ENCODE results near the gene CRYBB3.

DNA sequence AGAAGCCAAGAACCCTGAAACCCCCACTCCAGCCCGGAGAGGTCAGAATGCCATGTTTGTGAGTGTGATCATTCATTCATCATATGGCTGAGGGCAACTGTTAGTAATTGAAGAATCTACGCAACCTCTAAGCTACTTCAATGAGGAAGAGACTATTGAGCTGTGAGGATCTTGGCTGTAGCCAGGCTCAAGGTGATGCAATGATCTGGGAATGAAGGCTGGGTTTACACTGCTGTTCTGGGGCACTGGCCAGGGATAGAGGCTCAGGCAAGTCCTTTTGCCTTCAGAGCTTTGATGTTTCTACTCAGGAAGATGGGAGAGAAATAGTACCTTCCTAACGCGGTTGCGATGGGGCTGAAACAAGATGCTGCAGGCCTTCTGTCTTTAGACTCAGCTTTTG, 32.6 kb downstream of the CRYBB3 start:
- TF ChIP-seq SIN3A (IDR thresholded peaks at IDR 0.05; ENCODE audit: borderline replicate concordance, insufficient read depth, low read depth, low read length): no peak
- no peak for TF ChIP-seq TCF7L2 (IDR thresholded peaks at IDR 0.05; ENCODE audit: low read depth, low read length)
- TF ChIP-seq, protein P1, sequence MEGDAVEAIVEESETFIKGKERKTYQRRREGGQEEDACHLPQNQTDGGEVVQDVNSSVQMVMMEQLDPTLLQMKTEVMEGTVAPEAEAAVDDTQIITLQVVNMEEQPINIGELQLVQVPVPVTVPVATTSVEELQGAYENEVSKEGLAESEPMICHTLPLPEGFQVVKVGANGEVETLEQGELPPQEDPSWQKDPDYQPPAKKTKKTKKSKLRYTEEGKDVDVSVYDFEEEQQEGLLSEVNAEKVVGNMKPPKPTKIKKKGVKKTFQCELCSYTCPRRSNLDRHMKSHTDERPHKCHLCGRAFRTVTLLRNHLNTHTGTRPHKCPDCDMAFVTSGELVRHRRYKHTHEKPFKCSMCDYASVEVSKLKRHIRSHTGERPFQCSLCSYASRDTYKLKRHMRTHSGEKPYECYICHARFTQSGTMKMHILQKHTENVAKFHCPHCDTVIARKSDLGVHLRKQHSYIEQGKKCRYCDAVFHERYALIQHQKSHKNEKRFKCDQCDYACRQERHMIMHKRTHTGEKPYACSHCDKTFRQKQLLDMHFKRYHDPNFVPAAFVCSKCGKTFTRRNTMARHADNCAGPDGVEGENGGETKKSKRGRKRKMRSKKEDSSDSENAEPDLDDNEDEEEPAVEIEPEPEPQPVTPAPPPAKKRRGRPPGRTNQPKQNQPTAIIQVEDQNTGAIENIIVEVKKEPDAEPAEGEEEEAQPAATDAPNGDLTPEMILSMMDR (IDR thresholded peaks at IDR 0.05): no peak
- TF ChIP-seq, protein P2, sequence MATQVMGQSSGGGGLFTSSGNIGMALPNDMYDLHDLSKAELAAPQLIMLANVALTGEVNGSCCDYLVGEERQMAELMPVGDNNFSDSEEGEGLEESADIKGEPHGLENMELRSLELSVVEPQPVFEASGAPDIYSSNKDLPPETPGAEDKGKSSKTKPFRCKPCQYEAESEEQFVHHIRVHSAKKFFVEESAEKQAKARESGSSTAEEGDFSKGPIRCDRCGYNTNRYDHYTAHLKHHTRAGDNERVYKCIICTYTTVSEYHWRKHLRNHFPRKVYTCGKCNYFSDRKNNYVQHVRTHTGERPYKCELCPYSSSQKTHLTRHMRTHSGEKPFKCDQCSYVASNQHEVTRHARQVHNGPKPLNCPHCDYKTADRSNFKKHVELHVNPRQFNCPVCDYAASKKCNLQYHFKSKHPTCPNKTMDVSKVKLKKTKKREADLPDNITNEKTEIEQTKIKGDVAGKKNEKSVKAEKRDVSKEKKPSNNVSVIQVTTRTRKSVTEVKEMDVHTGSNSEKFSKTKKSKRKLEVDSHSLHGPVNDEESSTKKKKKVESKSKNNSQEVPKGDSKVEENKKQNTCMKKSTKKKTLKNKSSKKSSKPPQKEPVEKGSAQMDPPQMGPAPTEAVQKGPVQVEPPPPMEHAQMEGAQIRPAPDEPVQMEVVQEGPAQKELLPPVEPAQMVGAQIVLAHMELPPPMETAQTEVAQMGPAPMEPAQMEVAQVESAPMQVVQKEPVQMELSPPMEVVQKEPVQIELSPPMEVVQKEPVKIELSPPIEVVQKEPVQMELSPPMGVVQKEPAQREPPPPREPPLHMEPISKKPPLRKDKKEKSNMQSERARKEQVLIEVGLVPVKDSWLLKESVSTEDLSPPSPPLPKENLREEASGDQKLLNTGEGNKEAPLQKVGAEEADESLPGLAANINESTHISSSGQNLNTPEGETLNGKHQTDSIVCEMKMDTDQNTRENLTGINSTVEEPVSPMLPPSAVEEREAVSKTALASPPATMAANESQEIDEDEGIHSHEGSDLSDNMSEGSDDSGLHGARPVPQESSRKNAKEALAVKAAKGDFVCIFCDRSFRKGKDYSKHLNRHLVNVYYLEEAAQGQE (IDR thresholded peaks at IDR 0.05; ENCODE audit: insufficient read depth in 1 of 2, low read depth in 2 of 2, low read length in 1 of 2): no peak
- TF ChIP-seq POLR2AphosphoS5 (IDR thresholded peaks at IDR 0.05; ENCODE audit: low read depth, low read length): no peak

Data from Panc1 (cell line).